Vagina (tissue), 2 donors: ENCODE results near the gene TRPV3. TPM values are rescaled to one million over a fixed set of nuclear protein-coding genes. Genes with fewer than 3 reads are reported as not detected.

Source experiments
- DNase-seq, 2 donors: peaks; one replicate each; pipeline ENCODE4 v3.0.0-alpha.2; 2017; ENCODE audit errors: extremely low spot score in 2 of 2
- H3K27ac ChIP-seq: fragments of 200-600 bp; sonication (generic); one replicate; pipeline ENCODE4 v1.5.1; 2019
- H3K27me3 ChIP-seq: fragments of 200-600 bp; sonication (generic); one replicate; pipeline ENCODE4 v1.5.1; 2019
- H3K36me3 ChIP-seq, 2 donors: fragments of 200-600 bp; sonication (generic); one replicate each; pipeline ENCODE4 v1.5.1; 2017 to 2019
- H3K4me1 ChIP-seq: fragments of 200-600 bp; sonication (generic); one replicate; pipeline ENCODE4 v1.5.1; 2019
- H3K4me3 ChIP-seq, 2 donors: fragments of 200-600 bp; sonication (generic); 1 replicate in 1 of 2; 2 replicates in 1 of 2; pipeline ENCODE4 v1.5.1; 2016 to 2019
- H3K9me3 ChIP-seq: fragments of 200-600 bp; sonication (generic); one replicate; pipeline ENCODE4 v1.5.1; 2019
- POLR2A ChIP-seq, 2 donors: fragments of 450-650 bp; IDR thresholded peaks; one replicate each; pipeline ENCODE4 v1.6.1; 2017; ENCODE audit warnings: antibody characterized with exemption in 2 of 2, mild to moderate bottlenecking in 2 of 2, moderate library complexity in 2 of 2
- POLR2AphosphoS5 ChIP-seq, 2 donors: sonication (generic); formaldehyde crosslinking; IDR thresholded peaks; one replicate each; pipeline ENCODE4 v1.9.0; 2017; ENCODE audit warnings: antibody characterized with exemption in 2 of 2, mild to moderate bottlenecking in 2 of 2, low read depth in 1 of 2; ENCODE audit not compliant: insufficient read depth in 1 of 2
- intact Hi-C: fragments of 100-400 bp; cut with DNase I; formaldehyde crosslinking; loops from one replicate; pipeline ENCODE4 v1.15.1; 2023
- total RNA-seq: library from RNA; depleted of rRNA; stranded (reverse); fragments of >200 nt; gene quantifications from one replicate; pipeline ENCODE4 v1.2.3, GENCODE V29; 2016
- TF ChIP-seq, protein P1 (sequence below), 3 experiments: fragments of 450-650 bp in 2 of 3; fragments of 200-600 bp in 1 of 3; sonication (generic) in 1 of 3; IDR thresholded peaks; one replicate each; pipeline ENCODE4 v1.5.1; 2017 to 2019; ENCODE audit warnings: antibody characterized with exemption in 3 of 3, mild to moderate bottlenecking in 2 of 3, moderate library complexity in 2 of 3

TRPV3 gene
- total RNA-seq, 1 donor from 2014 or later: 3.2 TPM

- intact Hi-C loops: no loop called here
- no peaks in the 10 kb centered on the region for H3K36me3 ChIP-seq
These were observed 50.5 kb downstream of the TRPV3 start for GRCh38 chr17:3507071-3507470.

GRCh38 chr17:3506054-3506453 lies 51.6 kb downstream of the TRPV3 start:
- Histone ChIP-seq H3K4me3 (no peak overlapping the region), H3K9me3 (no peaks in the 10 kb centered on the region), H3K4me1 (no peaks in the 10 kb centered on the region), H3K27ac (no peak overlapping the region), H3K27me3 (no peaks in the 10 kb centered on the region), H3K36me3 (no peaks in the 10 kb centered on the region)
- intact Hi-C loops: no loop called here
- no peak for DNase-seq
- TF ChIP-seq POLR2A (IDR thresholded peaks at IDR 0.05) (no peak), POLR2AphosphoS5 (IDR thresholded peaks at IDR 0.05; ENCODE audit: insufficient read depth in 1 of 2, low read depth in 1 of 2) (no peak)
- TF ChIP-seq, protein P1, sequence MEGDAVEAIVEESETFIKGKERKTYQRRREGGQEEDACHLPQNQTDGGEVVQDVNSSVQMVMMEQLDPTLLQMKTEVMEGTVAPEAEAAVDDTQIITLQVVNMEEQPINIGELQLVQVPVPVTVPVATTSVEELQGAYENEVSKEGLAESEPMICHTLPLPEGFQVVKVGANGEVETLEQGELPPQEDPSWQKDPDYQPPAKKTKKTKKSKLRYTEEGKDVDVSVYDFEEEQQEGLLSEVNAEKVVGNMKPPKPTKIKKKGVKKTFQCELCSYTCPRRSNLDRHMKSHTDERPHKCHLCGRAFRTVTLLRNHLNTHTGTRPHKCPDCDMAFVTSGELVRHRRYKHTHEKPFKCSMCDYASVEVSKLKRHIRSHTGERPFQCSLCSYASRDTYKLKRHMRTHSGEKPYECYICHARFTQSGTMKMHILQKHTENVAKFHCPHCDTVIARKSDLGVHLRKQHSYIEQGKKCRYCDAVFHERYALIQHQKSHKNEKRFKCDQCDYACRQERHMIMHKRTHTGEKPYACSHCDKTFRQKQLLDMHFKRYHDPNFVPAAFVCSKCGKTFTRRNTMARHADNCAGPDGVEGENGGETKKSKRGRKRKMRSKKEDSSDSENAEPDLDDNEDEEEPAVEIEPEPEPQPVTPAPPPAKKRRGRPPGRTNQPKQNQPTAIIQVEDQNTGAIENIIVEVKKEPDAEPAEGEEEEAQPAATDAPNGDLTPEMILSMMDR (IDR thresholded peaks at IDR 0.05): no peak

More at GRCh38 chr17:3507071-3507470, 50.5 kb downstream of the TRPV3 start:
- Histone ChIP-seq H3K27me3 (no peaks in the 10 kb centered on the region), H3K4me1 (no peaks in the 10 kb centered on the region), H3K9me3 (no peaks in the 10 kb centered on the region), H3K4me3 (no peak overlapping the region), H3K27ac (no peak overlapping the region)
- DNase-seq: no peak
- TF ChIP-seq POLR2AphosphoS5 (IDR thresholded peaks at IDR 0.05; ENCODE audit: insufficient read depth in 1 of 2, low read depth in 1 of 2): no peak
- TF ChIP-seq POLR2A (IDR thresholded peaks at IDR 0.05): no peak
- TF ChIP-seq, protein P1 (IDR thresholded peaks at IDR 0.05): no peak

DNA sequence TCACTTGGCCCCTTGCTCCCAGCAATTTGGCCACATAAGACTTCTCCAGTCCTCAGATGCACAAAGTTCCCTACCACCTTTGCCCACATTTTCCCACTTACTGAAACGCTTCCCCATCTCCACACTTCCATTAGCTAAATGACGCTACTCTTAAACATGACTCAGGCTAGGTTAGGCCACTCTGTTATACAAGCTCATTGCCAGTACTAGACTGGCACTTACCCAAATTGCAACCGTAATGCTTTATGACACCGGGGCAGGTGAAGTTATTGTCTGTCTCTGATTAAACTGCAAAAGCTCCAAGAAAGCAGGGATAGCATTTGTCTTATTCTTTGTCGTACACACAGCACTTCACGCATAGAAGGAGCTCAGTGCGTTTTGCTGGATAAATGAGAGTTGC lies 52.6 kb downstream of the TRPV3 start:
- Histone ChIP-seq H3K27ac (no peak overlapping the region), H3K4me1 (no peaks in the 10 kb centered on the region), H3K36me3 (no peaks in the 10 kb centered on the region), H3K27me3 (no peaks in the 10 kb centered on the region), H3K4me3 (no peak overlapping the region), H3K9me3 (no peaks in the 10 kb centered on the region)
- DNase-seq: no peak
- TF ChIP-seq POLR2AphosphoS5 (IDR thresholded peaks at IDR 0.05; ENCODE audit: insufficient read depth in 1 of 2, low read depth in 1 of 2) (no peak), POLR2A (IDR thresholded peaks at IDR 0.05) (no peak)
- TF ChIP-seq, protein P1 (IDR thresholded peaks at IDR 0.05): no peak
- intact Hi-C loops: no loop called here

DNA sequence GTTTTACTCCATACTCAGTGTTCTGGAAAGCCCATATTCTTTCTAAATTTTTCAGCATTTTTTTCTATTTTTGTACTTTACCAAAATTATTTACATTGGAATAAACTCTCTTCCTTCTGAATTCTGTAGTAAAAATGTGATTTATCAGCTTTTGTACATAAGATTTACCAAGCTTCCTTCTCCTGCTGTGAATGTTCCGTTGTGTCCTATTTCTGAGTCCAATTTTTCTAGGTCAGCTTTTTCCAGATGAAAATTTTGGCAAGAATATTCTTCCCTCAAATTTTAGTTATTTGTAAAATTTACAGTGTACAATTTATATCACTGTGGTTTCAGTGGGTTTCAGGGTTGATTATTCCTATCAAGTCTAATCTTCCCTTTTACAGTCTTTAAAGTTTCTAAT lies 54.3 kb downstream of the TRPV3 start:
- H3K9me3 ChIP-seq: no peaks in the 10 kb centered on the region
- DNase-seq: no peak
- H3K27ac ChIP-seq: no peak overlapping the region
- no peaks in the 10 kb centered on the region for H3K36me3 ChIP-seq
- TF ChIP-seq POLR2AphosphoS5 (IDR thresholded peaks at IDR 0.05; ENCODE audit: insufficient read depth in 1 of 2, low read depth in 1 of 2) (no peak), POLR2A (IDR thresholded peaks at IDR 0.05) (no peak)
- TF ChIP-seq, protein P1 (IDR thresholded peaks at IDR 0.05): no peak
- no peaks in the 10 kb centered on the region for H3K27me3 ChIP-seq
- intact Hi-C loops: no loop called here
- H3K4me1 ChIP-seq: no peaks in the 10 kb centered on the region
- H3K4me3 ChIP-seq: no peak overlapping the region

DNA sequence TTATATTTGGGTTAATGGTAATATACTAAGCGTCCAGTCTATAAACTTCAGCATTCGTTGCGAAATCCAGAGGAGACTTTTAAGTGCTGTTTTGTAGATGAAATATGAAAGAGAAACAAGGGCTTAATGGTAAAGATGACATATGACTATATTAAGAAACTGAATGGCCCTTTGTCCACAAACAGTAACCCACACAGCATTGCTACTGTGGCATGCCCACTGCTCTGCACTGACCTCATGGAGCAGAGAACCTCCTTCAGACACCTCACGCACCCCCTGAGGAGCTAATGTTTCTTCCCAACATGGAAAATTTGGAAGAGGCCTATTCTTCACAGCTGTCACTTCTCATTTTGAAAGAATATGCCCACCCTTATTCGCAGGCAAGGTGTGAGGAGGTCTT lies 55.1 kb downstream of the TRPV3 start:
- no peaks in the 10 kb centered on the region for H3K36me3 ChIP-seq
- DNase-seq: no peak
- H3K9me3 ChIP-seq: no peaks in the 10 kb centered on the region
- no peak overlapping the region for H3K4me3 ChIP-seq
- no peak overlapping the region for H3K27ac ChIP-seq
- no peaks in the 10 kb centered on the region for H3K27me3 ChIP-seq
- TF ChIP-seq POLR2AphosphoS5 (IDR thresholded peaks at IDR 0.05; ENCODE audit: insufficient read depth in 1 of 2, low read depth in 1 of 2) (no peak), POLR2A (IDR thresholded peaks at IDR 0.05) (no peak)
- TF ChIP-seq, protein P1 (IDR thresholded peaks at IDR 0.05): no peak
- intact Hi-C loops: no loop called here
- H3K4me1 ChIP-seq: no peaks in the 10 kb centered on the region
